GM23338 (cell line): Measurements from ENCODE around the gene PAM16. TPM values are rescaled to one million over a fixed set of nuclear protein-coding genes. Genes with fewer than 3 reads are reported as not detected.

Experiments
- ATAC-seq: fragments of 200-7000 bp; cut with Tn5 transposase; 3 replicates; pipeline ENCODE4 v1.9.1; 2020
- DNase-seq: peaks from one replicate; pipeline ENCODE4 v3.0.0-alpha.2; 2015; ENCODE audit warnings: low spot score
- H2AFZ ChIP-seq: fragments of 200-600 bp; sonication (generic); 2 replicates; pipeline ENCODE4 v1.8.0; 2016; ENCODE audit warnings: antibody characterized with exemption, mild to moderate bottlenecking, moderate library complexity
- H3F3A ChIP-seq: fragments of 200-600 bp; sonication (generic); replicated peaks from 2 replicates; pipeline ENCODE4 v1.8.0; 2017; ENCODE audit warnings: antibody characterized with exemption, mixed run types, low read depth
- H3K27ac ChIP-seq: fragments of 200-600 bp; sonication (generic); 2 replicates; pipeline ENCODE4 v1.6.1; 2016; ENCODE audit warnings: low read depth
- H3K27me3 ChIP-seq: fragments of 200-600 bp; sonication (generic); 2 replicates; pipeline ENCODE4 v1.8.0; 2016; ENCODE audit warnings: mild to moderate bottlenecking, mixed run types, moderate library complexity; ENCODE audit not compliant: insufficient read depth
- H3K36me3 ChIP-seq: fragments of 200-600 bp; sonication (generic); 2 replicates; pipeline ENCODE4 v1.8.0; 2016; ENCODE audit warnings: mild to moderate bottlenecking; ENCODE audit not compliant: insufficient read depth
- H3K4me1 ChIP-seq: fragments of 200-600 bp; sonication (generic); 2 replicates; pipeline ENCODE4 v1.8.0; 2016; ENCODE audit warnings: mild to moderate bottlenecking, moderate library complexity; ENCODE audit not compliant: insufficient read depth
- H3K4me2 ChIP-seq: fragments of 200-600 bp; sonication (generic); 2 replicates; pipeline ENCODE4 v1.7.1; 2017; ENCODE audit warnings: mixed run types
- H3K4me3 ChIP-seq: fragments of 200-600 bp; sonication (generic); 2 replicates; pipeline ENCODE4 v1.6.1; 2016; ENCODE audit warnings: mixed run types
- H3K79me2 ChIP-seq: fragments of 200-600 bp; sonication (generic); replicated peaks from 2 replicates; pipeline ENCODE4 v1.8.0; 2017; ENCODE audit warnings: mild to moderate bottlenecking; ENCODE audit not compliant: insufficient read depth
- H3K9me2 ChIP-seq: fragments of 200-600 bp; sonication (generic); 2 replicates; pipeline ENCODE4 v1.8.0; 2017; ENCODE audit not compliant: insufficient read depth
- H4K20me1 ChIP-seq: fragments of 200-600 bp; sonication (generic); replicated peaks from 2 replicates; pipeline ENCODE4 v1.8.0; 2017; ENCODE audit warnings: mild to moderate bottlenecking; ENCODE audit not compliant: insufficient read depth
- H3K27ac Mint-ChIP-seq: 2 replicates; pipeline ENCODE4 v1.8.0; 2020; ENCODE audit warnings: inconsistent platforms, mild to moderate bottlenecking, moderate library complexity, mixed read lengths
- H3K27me3 Mint-ChIP-seq: 3 replicates; pipeline ENCODE4 v1.8.0; 2022; ENCODE audit warnings: low read depth, mild to moderate bottlenecking, moderate library complexity, mixed read lengths, inconsistent platforms; ENCODE audit not compliant: insufficient read depth, poor library complexity
- H3K36me3 Mint-ChIP-seq: 3 replicates; pipeline ENCODE4 v1.8.0; 2021; ENCODE audit warnings: low read depth, mild to moderate bottlenecking, inconsistent platforms, moderate library complexity, mixed read lengths
- H3K4me1 Mint-ChIP-seq: 3 replicates; pipeline ENCODE4 v1.8.0; 2020; ENCODE audit warnings: mild to moderate bottlenecking, inconsistent platforms, mixed read lengths
- H3K4me3 Mint-ChIP-seq: 3 replicates; pipeline ENCODE4 v1.8.0; 2021; ENCODE audit warnings: moderate library complexity, mild to moderate bottlenecking, inconsistent platforms, mixed read lengths
- H3K9me3 Mint-ChIP-seq: 3 replicates; pipeline ENCODE4 v1.8.0; 2020; ENCODE audit warnings: moderate library complexity, mild to moderate bottlenecking, inconsistent platforms, mixed read lengths
- CREB1 ChIP-seq: fragments of 250-450 bp; sonication (Bioruptor Pico); IDR thresholded peaks from 2 replicates; pipeline ENCODE4 v1.5.0; 2020; ENCODE audit warnings: low read depth, mild to moderate bottlenecking, moderate library complexity
- EZH2 ChIP-seq: fragments of 200-600 bp; sonication (generic); IDR thresholded peaks from one replicate; pipeline ENCODE4 v1.8.0; 2017; ENCODE audit warnings: antibody characterized with exemption, mild to moderate bottlenecking, low read depth; ENCODE audit not compliant: unreplicated experiment
- EZH2phosphoT487 ChIP-seq: fragments of 200-600 bp; sonication (generic); IDR thresholded peaks from one replicate; pipeline ENCODE4 v1.8.1; 2018; ENCODE audit warnings: antibody characterized with exemption; ENCODE audit not compliant: unreplicated experiment
- JUNB ChIP-seq: IDR thresholded peaks from one replicate; pipeline ENCODE4 v1.6.1; 2016; ENCODE audit warnings: antibody characterized with exemption; ENCODE audit not compliant: unreplicated experiment
- NANOG ChIP-seq: IDR thresholded peaks from 2 replicates; pipeline ENCODE4 v1.6.1; 2016; ENCODE audit warnings: antibody characterized with exemption, borderline replicate concordance
- POLR2AphosphoS5 ChIP-seq: IDR thresholded peaks from 2 replicates; pipeline ENCODE4 v1.6.1; 2016; ENCODE audit warnings: antibody characterized with exemption, low read depth
- STAT1 ChIP-seq: IDR thresholded peaks from one replicate; pipeline ENCODE4 v1.6.1; 2016; ENCODE audit warnings: antibody characterized with exemption; ENCODE audit not compliant: unreplicated experiment
- ZNF114 ChIP-seq: fragments of 250-450 bp; sonication (Bioruptor Pico); IDR thresholded peaks from 2 replicates; pipeline ENCODE4 v1.5.0; 2020; ENCODE audit warnings: mild to moderate bottlenecking, moderate library complexity
- ZNF331 ChIP-seq: fragments of 250-450 bp; sonication (Bioruptor Pico); IDR thresholded peaks from 2 replicates; pipeline ENCODE4 v1.5.0; 2020; ENCODE audit warnings: low read depth, mild to moderate bottlenecking, moderate library complexity
- ZNF462 ChIP-seq: fragments of 250-450 bp; sonication (Bioruptor Pico); IDR thresholded peaks from 2 replicates; pipeline ENCODE4 v1.5.0; 2020; ENCODE audit warnings: mild to moderate bottlenecking, moderate library complexity
- polyA plus RNA-seq: library from polyadenylated mRNA; unstranded; fragments of >200 nt; fragmentation: Nextera tagmentation; extraction: Ambion mirVana; gene quantifications from 2 replicates; pipeline ENCODE4 v1.2.1, GENCODE V29; 2016
- total RNA-seq: library from RNA; depleted of rRNA; stranded (reverse); fragments of >200 nt; shearing (Covaris generic); gene quantifications from 2 replicates; pipeline ENCODE4 v1.2.3, GENCODE V29; 2014
- TF ChIP-seq, protein P1 (sequence below): IDR thresholded peaks from 2 replicates; pipeline ENCODE4 v1.6.1; 2016; ENCODE audit warnings: antibody characterized with exemption
- TF ChIP-seq, protein P2 (sequence below): IDR thresholded peaks from one replicate; pipeline ENCODE4 v1.6.1; 2018; ENCODE audit warnings: antibody characterized with exemption; ENCODE audit not compliant: unreplicated experiment
- TF ChIP-seq, protein P3 (sequence below), 2 experiments: fragments of 200-600 bp in 1 of 2; sonication (generic) in 1 of 2; conservative IDR thresholded peaks; 2 replicates each; pipeline versions ENCODE4 v1.5.1 to v1.6.1; 2016 to 2017; ENCODE audit warnings: antibody characterized with exemption in 2 of 2, low read depth in 2 of 2, mild to moderate bottlenecking in 2 of 2, moderate library complexity in 1 of 2

The PAM16 gene
- total and polyA plus RNA-seq, 2 experiments from 2014 or later, result 84.1 to 283 TPM

DNA sequence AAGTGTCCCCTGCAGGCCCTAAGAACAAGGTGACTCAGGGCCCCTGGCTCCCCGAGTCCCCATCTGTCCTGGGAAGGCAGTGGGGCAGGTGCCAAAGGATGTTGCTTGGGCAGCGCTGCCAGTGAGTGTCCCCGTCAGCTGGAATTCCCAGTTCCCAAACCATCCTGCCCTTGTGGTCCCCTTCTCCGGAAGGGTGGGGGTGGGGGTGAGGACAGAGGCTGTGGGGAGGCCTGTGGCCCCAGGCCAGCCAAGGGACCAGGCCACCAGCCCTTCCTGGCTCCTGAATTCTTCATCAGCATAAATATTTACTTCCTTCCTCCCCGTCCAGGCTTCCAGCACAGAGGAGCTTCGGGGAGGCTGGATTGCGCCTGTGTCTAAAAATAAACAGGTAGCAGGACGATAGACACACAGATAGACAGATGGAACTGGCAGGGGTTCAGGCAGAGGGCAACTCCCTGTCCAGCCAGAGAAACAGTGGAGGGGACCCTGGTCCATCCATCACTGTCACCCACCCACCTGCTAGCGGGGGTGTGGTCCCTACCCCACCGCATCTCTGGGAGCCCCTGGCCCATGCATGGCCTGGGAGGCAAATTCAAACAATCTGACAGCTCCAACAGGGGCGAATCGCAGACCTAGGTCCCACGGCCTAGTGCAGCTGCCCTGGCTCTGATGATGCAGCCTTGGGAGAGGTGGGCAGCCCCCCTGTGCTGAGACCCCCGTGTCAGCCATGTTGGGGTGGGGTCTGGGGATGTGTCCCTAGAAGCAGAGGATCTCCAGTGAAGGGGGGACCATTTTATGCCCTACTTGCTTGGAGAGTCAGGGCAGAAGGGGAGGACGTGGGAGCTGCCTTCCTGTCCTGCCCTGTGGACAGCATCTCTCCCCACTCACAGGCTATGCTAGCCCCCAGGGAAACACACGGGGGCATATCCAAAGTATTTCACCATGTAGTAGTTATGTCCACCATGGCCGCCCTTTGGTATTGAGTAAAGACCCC, 22.0 kb downstream of the PAM16 start:
- Histone ChIP-seq H3K27ac (peak overlapping the region; percentile 66; the same call in 1 of the 2 replicates), H3K36me3 (no peaks in the 10 kb centered on the region), H3K27me3 (no peaks in the 10 kb centered on the region), H3F3A (peaks cover 16% of the 10 kb centered on the region; the same call in 1 of the 2 replicates), H2AFZ (no peak overlapping the region), H3K9me2 (no peaks in the 10 kb centered on the region), H3K79me2 (peaks cover 63% of the 10 kb centered on the region), H4K20me1 (no peaks in the 10 kb centered on the region; the same call in 1 of the 2 replicates), H3K4me1 (peaks cover 19% of the 10 kb centered on the region), H3K4me3 (no peak overlapping the region), H3K4me2 (peak overlapping the region; percentile 89)
- Mint-ChIP-seq H3K27ac (no peak overlapping the region; the same call in 1 of the 2 replicates), H3K27me3 (peaks cover 7% of the 10 kb centered on the region), H3K4me1 (peaks cover 16% of the 10 kb centered on the region), H3K4me3 (no peak overlapping the region; the same call in 2 of the 3 replicates), H3K36me3 (peaks cover 6% of the 10 kb centered on the region; the same call in 1 of the 3 replicates), H3K9me3 (no peaks in the 10 kb centered on the region)
- ATAC-seq (no peak), DNase-seq (no peak)
- TF ChIP-seq EZH2phosphoT487, result no peak
- TF ChIP-seq, protein P1, sequence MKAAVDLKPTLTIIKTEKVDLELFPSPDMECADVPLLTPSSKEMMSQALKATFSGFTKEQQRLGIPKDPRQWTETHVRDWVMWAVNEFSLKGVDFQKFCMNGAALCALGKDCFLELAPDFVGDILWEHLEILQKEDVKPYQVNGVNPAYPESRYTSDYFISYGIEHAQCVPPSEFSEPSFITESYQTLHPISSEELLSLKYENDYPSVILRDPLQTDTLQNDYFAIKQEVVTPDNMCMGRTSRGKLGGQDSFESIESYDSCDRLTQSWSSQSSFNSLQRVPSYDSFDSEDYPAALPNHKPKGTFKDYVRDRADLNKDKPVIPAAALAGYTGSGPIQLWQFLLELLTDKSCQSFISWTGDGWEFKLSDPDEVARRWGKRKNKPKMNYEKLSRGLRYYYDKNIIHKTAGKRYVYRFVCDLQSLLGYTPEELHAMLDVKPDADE, result no peak
- TF ChIP-seq, protein P2, sequence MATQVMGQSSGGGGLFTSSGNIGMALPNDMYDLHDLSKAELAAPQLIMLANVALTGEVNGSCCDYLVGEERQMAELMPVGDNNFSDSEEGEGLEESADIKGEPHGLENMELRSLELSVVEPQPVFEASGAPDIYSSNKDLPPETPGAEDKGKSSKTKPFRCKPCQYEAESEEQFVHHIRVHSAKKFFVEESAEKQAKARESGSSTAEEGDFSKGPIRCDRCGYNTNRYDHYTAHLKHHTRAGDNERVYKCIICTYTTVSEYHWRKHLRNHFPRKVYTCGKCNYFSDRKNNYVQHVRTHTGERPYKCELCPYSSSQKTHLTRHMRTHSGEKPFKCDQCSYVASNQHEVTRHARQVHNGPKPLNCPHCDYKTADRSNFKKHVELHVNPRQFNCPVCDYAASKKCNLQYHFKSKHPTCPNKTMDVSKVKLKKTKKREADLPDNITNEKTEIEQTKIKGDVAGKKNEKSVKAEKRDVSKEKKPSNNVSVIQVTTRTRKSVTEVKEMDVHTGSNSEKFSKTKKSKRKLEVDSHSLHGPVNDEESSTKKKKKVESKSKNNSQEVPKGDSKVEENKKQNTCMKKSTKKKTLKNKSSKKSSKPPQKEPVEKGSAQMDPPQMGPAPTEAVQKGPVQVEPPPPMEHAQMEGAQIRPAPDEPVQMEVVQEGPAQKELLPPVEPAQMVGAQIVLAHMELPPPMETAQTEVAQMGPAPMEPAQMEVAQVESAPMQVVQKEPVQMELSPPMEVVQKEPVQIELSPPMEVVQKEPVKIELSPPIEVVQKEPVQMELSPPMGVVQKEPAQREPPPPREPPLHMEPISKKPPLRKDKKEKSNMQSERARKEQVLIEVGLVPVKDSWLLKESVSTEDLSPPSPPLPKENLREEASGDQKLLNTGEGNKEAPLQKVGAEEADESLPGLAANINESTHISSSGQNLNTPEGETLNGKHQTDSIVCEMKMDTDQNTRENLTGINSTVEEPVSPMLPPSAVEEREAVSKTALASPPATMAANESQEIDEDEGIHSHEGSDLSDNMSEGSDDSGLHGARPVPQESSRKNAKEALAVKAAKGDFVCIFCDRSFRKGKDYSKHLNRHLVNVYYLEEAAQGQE, result no peak
- no peak for TF ChIP-seq ZNF462 (CRISPR knock-in tag)
- TF ChIP-seq JUNB, result no peak
- TF ChIP-seq STAT1, result no peak
- TF ChIP-seq ZNF114, result no peak
- no peak for TF ChIP-seq NANOG
- no peak for TF ChIP-seq CREB1 (CRISPR knock-in tag)
- no peak for TF ChIP-seq EZH2
- TF ChIP-seq POLR2AphosphoS5, result no peak
- TF ChIP-seq, protein P3, sequence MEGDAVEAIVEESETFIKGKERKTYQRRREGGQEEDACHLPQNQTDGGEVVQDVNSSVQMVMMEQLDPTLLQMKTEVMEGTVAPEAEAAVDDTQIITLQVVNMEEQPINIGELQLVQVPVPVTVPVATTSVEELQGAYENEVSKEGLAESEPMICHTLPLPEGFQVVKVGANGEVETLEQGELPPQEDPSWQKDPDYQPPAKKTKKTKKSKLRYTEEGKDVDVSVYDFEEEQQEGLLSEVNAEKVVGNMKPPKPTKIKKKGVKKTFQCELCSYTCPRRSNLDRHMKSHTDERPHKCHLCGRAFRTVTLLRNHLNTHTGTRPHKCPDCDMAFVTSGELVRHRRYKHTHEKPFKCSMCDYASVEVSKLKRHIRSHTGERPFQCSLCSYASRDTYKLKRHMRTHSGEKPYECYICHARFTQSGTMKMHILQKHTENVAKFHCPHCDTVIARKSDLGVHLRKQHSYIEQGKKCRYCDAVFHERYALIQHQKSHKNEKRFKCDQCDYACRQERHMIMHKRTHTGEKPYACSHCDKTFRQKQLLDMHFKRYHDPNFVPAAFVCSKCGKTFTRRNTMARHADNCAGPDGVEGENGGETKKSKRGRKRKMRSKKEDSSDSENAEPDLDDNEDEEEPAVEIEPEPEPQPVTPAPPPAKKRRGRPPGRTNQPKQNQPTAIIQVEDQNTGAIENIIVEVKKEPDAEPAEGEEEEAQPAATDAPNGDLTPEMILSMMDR (conservative IDR thresholded peaks at IDR 0.05; ENCODE audit: low read depth in 2 of 2), result no peak
- no peak for TF ChIP-seq ZNF331 (CRISPR knock-in tag)
